GM19240 (cell line): ENCODE data around the gene ZFP3.
"Not testable (repeated sequence)": the region's sequence is repeated elsewhere in the genome, so short reads cannot be mapped to it uniquely, and the experiment has no call there.

ENCODE experiments used
- DNase-seq: peaks from one replicate; pipeline ENCODE4 v3.0.0; 2011; ENCODE audit warnings: low spot score; ENCODE audit not compliant: insufficient read length

The ZFP3 gene

GRCh38 chr17:5077275-5077674, 992 bp upstream of the ZFP3 start:
- not testable (repeated sequence) for DNase-seq

GRCh38 chr17:5077781-5078105, 524 bp upstream of the ZFP3 start:
- DNase-seq: no peak

GRCh38 chr17:5080591-5080990, 2.3 kb downstream of the ZFP3 start:
- no peak for DNase-seq

GRCh38 chr17:5092218-5093010, 14.1 kb downstream of the ZFP3 start:
- DNase-seq: no peak

- no peak for DNase-seq
Measured at GRCh38 chr17:5096731-5097100, 18.4 kb downstream of the ZFP3 start.

- DNase-seq: no peak
Measured at GRCh38 chr17:5097101-5097834, 19.0 kb downstream of the ZFP3 start.

- no peak for DNase-seq
Measured at GRCh38 chr17:5099271-5099670, 21.0 kb downstream of the ZFP3 start.

GRCh38 chr17:5100832-5101231, 22.6 kb downstream of the ZFP3 start:
- DNase-seq: no peak

GRCh38 chr17:5110816-5111215, 32.5 kb downstream of the ZFP3 start:
- no peak for DNase-seq

- DNase-seq: peak; percentile 97
Measured at GRCh38 chr17:5111402-5112204, 33.3 kb downstream of the ZFP3 start, which contains the start of gene ZNF232. Gene ZNF232 (minus strand): TSS chr17:5111878. CDS start chr17:5111822, 56 bp downstream.

- DNase-seq: no peak
Measured at GRCh38 chr17:5115673-5116651, 37.7 kb downstream of the ZFP3 start, which contains the start of gene USP6. Gene USP6 (plus strand): TSS chr17:5116032. CDS start chr17:5130368, 14,336 bp downstream.

- DNase-seq: no peak
Measured at GRCh38 chr17:5118219-5118618, 40.0 kb downstream of the ZFP3 start.

- no peak for DNase-seq
Measured at GRCh38 chr17:5120036-5120435, 41.8 kb downstream of the ZFP3 start.

- DNase-seq: not testable (repeated sequence)
Measured at GRCh38 chr17:5120436-5121185, 42.3 kb downstream of the ZFP3 start.

GRCh38 chr17:5121186-5121841, 43.0 kb downstream of the ZFP3 start:
- no peak for DNase-seq

GRCh38 chr17:5122056-5122455, 43.8 kb downstream of the ZFP3 start:
- DNase-seq: not testable (repeated sequence)

GRCh38 chr17:5122586-5123342, 44.5 kb downstream of the ZFP3 start:
- DNase-seq: no peak

- DNase-seq: no peak
Measured at GRCh38 chr17:5123343-5124124, 45.3 kb downstream of the ZFP3 start.
